IPS-NIHi11 (cell line): ENCODE data around the gene CDKN1C.

ENCODE experiments used
- DNase-seq: peaks from one replicate; pipeline ENCODE4 v3.0.0; 2012; ENCODE audit warnings: mixed read lengths, low spot score

Gene CDKN1C

DNA sequence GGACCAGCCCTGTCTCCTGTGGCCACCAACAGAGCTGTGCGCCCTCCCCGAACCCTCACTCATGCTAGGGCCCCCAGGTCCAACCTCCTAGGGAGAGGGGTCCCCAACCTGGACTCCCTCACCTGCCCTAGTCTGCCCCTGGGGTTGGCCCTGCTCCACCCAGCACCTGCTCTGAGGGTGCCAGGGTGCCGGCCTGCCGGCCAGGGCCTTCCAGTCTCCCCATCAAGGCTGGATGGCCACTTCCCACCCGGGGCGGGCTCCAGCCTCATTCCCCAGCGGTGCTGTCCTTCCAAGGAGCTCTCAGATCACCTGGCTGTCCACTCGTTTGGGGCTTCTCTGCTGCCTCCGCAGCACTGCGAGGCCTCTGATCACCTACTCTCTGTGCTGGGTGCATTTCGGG is 39.1 kb downstream of the CDKN1C start:
- no peak for DNase-seq

DNA sequence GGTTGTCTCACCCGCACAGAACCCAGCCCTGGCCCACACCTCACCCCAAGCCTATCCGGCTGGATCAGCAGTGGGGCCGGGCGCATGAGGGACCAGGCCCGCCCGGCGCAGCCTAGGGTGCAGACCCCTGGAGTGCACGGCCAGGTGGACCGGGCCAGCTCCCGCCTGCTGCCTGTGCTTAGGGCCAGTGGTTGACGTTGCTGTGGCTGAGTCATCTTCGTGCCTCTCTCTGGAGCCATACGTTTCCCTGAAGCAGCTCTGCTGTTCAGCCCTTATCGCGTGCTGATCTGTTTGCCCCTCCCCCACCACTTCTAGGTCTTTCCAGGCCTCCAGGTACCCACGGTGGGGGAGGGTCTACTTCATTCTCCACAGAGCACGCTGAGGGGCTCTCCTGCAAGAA is 39.5 kb downstream of the CDKN1C start:
- no peak for DNase-seq

DNA sequence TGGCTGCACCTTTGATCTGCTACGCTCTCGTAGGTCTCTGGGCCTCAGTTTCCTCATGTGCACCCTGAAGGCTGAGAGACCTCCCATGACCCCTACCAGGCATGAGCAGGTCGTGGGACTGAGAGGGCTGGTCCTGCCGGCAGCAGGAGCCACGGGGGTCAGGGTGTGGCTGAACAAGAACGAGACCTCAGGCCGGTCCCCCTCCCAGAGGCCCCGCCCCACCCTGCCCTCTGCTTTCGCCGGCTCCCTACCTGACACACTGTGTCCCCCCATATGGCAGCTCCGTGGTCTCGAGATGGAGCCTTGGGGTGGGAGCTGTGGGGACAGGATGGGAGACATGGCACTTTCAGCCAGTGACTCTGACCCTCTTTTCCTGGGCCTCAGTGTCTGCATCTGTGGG is 40.6 kb downstream of the CDKN1C start:
- no peak for DNase-seq

DNA sequence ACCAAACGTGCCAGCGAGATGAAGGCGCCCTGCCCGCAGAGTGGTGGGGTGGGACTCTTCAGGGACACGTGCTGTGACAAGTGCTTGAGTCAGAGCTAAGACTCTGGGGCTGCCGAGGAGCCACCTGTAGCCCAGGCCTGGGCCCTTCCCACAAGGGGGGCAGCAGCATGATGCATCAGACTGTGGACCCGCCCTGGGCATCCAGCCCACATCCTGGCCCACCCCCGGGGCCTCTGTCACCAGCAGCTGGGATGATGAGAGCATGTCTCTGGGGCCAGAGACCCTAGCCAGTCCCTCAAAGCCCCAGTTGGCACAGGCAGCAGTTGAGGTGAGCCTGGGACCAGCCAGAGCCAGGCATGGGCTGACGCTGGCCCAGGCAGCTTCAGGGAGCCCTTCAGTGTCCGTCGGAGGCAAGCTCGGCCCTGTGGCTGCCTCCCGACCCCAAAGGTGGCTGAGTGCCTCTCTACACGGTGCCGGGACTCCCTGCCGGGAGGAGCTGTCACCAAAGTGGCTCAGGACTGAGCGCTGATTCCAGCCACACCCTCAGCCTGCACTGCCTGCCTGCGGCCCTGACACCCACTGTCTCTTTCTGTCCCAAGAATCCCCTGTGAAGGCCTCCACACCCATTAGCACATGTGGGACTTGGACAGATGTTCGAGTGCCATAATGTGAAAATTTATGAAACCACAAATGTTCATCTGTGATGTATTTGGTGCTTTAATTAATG is 41.3 kb downstream of the CDKN1C start:
- no peak for DNase-seq

DNA sequence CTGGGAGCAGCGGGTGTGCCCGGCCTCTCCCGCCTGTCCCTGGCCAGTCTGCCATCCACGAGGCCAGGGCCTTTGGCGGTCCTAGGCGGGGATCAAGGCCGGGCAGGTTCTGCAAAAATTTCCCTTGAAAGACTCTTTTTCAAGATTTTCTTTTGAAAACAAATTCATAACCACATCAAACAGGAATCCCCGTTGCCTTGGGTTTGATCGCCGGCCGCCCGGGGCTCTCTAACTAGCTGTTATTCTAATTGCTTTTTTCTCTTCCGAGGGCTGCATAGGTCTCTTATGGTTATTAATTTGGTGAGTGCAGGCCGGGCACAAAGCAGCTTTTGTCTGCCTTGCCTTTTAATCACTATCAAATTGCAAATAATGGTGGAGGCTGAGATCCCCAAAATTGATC is 42.0 kb downstream of the CDKN1C start:
- DNase-seq: no peak

DNA sequence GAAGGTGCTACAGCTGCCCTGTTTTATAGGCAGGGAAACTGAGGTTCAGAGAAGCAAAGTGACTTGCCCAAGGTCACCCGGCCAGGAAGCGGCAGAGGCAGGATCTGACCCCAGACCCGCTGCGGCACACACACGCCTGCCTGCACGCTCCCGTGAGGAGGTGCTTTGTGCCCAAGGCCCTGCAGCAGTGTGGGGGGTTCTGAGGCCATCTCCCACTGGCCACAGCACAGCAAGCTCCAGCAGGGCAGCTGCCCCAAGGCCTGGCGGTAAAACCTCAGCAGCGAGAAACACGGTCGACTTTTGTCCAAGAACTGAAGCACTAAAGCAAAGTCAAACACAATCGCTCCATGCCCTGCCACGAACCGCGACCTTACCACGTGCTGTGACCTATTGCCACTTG is 42.7 kb downstream of the CDKN1C start:
- DNase-seq: no peak

DNA sequence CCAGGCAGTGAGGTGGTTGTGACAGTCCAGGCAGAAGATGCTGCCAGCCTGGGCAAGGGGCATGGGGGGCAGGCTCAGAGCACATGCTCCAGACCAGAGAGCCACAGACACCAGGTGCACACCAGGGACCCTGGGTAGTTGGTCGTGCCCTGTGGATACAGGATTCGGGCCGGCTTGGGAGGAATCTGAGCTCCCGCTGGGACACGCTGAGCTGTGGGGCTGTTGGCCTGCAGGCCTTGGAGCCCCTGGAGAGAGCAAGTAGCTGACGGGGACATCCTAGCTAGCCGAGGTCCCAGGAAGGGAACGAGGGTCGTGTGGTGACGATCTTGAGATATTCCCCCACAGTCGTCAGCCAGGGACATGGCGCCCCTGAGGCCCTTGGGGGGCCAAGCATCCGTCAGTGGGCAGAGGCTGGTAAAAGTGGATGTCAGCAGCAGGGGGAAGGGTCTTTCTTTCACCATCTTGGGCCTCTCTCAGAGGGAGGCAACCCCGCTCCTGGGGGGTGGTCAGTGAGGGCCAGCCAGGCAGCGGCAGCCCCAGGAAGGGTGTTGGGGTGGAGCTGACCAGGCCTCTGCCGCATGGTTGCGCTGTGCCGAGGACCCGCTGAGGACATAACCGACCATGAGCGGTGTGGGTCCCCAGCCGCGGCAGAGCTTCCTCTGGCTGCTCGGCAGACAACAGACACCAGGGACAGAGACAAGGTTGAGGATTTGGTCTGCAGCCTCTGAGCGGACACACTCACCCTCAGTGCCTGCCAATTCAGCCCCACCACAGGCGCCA is 44.0 kb downstream of the CDKN1C start:
- DNase-seq: no peak

DNA sequence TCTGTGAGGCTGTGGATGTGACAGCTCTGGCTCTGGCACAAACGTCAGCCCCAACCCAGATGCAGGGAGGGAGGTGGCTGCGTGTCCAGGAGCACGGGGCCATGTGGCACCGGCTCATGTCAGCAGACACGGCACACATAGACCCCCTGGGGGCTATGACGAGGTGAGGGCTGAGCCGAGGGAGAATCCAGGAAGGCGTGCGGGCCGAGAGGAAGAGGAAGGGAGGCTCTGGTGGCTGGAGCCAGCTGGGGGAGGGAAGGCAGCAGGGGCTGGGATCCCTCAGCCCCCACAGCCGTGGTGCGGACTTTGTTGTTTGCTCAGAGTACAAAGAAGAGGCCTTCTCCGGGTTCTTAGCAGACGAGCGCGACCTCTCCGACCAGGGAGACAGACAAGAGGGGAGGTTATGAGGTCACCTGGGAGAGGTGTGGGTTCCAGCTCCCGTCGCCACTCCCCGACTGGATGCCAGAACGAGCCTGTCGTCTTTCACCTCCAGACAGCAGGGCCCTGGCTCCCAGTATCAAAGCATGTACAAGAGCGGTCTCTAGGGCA is 46.1 kb downstream of the CDKN1C start:
- DNase-seq: no peak

DNA sequence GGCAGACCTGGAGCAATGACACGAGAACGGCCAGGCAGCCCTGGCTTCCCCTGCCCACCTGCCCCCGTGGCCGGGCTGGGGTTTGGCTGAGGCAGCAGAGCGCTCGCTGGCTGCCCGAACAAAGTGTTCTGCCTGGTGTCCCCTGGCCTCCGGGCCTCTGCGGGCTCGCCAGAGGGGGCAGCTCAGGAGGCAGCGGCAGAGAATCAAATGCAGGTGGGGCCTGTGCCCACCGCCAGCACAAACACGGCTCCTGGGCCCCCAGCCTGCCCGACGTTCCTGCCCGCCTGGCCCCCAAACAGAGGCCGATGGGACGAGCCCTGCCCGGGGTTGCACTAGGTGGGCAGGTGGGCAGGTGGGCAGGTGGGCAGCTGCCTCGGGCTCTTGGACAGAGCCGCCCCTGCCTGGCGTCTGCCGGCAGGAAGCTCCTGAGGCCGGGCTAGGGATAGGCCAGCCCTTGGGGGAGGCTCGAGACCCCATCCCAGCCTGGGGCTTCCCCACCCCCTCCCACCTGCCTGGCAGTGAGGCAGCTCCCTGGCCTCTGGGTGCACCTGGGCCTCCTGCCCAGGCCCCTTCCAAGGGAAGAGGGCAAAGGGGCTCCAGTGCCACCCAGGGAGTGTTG is 46.8 kb downstream of the CDKN1C start:
- DNase-seq: no peak

DNA sequence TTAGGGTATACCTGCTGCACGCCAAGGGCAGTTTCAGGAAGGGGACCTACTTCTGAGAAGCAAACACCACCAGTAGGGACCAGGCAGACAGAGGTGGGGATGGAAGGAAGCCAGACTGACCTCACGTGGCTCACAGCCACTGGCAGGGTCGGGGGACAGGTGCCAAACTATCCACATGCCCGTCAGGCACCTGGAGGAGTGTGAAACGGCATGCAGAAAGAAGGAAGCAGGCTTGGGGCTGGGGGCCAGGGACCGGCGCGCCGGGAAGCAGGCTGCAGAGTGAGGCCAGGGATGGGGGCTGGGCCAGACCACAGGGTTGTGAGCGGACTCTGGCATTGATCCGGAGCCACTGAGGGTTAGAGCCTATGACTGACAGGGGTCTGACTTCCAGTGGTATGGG is 47.5 kb downstream of the CDKN1C start:
- DNase-seq: no peak

DNA sequence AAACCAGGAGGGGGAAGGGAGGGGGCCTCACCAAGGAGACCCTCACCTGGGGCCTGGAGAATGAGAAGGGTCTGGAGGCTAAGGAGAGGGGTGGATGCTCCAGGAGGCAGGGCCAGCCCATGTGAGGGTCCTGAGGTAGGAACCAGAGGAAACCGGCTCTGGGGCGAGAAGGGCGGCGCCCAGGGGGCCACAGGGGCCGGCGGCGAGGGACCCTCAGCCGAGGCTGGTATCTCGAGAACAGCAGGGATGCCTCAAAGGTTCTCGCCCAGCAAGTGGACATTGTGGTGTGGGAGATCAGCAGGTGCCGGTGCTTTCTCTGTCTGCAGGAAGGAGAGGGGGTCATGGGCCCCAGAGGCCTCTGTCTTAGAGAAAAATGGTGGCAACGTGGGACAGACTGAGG is 47.9 kb downstream of the CDKN1C start:
- DNase-seq: no peak

DNA sequence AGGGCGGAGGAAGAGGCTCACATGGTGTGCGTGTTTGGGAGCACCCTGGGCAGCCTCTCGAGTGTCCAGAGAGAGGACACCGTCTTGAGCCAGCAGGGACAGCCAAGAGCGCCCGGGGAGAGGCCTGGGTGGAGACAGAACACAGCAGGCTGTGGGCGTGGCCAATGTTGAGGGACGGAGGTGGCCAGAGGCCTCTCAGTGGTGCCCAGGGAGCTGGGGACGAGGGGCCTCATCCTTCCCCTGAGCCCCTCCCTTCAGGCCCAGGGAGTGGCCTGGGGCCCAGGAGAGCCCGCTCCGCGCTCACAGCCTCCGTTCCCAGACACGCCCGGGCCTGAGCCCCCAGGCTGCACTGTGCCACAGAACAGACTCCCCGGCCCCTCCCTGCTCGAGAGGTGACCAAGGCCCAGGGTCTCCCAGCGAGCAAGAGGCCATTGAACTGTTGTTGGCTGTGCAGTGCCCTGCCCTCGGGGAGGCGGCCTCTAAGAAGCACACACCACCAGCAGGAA is 48.4 kb downstream of the CDKN1C start:
- peak; percentile 86 for DNase-seq

DNA sequence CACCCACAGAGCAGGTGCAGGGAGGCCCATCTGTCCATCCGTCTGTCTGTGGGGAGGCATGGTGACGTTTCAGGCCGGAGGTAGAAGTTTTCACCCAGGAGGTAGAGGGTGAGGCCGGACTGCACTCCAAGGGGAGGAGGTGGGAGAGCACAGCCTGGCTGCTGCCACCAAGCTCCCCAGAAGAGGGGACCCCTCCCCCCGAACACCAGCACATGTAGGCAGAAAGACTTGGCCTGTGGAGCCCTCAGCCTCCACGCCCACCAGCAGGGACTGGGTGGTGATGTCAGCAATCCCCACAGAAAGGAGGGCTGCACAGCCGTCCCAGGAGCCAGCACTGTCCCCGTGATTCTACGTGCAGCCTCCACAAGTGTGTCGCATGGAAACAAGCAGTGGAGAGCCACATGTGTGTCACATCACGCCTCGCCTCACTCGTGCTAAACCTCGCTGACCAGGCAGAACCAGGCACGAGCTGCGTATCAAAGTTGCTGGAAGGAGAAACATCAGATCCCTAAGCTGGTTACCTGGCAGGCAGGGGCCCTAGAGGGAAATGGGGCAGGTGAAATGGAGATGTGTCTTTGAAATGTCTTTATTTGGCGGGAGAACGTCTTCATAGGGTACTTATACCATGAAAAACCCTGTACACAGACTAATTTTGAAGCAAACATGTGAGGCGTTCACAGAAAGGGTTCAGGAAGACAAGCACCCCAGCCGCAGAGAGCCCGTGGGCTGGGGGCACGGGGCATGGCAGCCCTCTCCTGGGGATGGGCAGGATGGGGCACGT is 49.1 kb downstream of the CDKN1C start:
- no peak for DNase-seq

DNA sequence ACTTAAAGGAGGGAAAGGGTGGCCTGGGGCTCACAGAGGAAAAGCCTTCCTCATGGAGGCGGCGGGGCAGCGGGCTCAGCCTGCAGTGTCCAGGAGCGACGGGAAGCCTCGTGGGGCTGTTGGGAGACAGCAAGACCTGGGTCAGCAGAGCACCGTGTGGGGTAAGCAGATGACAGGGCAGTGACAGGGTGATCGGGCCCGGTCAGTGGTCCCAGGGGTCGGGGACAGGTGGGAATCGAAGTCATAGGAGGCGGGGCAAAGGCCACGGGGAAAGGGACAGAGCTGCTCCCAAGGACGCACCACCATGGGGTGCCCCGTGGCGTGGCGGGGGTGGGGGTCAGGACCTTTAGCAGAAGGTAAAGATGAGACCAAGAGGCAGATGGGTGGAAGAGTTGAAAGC is 49.8 kb downstream of the CDKN1C start:
- no peak for DNase-seq

DNA sequence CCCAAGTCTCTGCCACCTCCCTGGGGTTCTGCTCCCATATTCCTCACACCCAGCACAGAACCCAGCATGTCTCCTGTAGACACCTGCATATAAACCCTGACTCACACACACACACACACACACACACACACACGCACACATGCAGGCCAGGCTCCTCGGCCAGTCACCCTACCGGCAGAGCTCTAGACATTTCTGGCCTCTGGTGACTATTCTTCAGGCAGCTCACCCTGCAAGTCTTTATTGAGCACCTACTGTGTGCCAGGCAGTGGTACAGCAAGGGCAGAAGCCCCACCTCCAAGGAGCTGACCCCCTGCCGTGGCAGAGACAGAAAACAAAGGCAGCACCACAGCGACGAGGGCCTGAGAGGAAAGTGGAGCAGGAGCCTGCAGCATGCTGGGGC is 50.3 kb downstream of the CDKN1C start:
- DNase-seq: no peak

DNA sequence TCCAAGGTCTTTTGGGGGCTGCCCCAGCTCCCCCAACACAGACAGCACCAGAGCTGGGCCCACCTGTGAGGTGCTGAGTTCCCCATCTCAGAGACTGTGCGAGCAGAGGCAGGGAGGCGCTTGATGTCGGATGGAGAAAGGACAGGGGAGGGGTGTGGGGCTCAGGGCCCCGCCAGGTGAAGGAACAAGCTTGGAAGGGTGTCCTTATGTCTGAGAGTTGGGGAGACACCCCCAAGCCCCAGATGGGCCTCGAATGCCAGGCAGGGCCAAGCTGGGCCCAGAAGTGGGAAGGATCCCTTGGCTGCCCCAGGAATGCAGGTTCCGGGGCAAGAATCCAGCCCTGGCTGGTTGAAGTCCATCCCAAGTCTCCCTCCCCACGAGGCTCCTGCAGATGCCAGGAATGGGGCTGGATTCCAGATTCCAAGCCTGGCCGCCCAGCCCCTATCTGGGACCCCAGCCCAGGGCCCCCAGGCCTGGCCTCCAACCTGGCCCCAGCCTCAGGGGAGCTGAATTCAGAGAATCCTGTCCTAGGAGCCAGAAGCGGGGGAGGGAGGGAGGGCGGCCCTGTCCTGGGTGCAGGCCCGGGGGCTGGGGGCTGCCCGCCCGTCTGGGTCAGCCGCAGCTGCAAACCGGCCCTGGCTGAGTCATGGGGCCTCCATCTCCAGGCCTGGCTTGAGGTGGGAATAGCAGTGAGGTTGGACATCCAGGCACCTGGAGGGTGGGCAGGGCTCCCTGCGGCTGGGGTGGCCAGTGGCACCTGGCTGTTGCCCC is 50.9 kb downstream of the CDKN1C start:
- no peak for DNase-seq

DNA sequence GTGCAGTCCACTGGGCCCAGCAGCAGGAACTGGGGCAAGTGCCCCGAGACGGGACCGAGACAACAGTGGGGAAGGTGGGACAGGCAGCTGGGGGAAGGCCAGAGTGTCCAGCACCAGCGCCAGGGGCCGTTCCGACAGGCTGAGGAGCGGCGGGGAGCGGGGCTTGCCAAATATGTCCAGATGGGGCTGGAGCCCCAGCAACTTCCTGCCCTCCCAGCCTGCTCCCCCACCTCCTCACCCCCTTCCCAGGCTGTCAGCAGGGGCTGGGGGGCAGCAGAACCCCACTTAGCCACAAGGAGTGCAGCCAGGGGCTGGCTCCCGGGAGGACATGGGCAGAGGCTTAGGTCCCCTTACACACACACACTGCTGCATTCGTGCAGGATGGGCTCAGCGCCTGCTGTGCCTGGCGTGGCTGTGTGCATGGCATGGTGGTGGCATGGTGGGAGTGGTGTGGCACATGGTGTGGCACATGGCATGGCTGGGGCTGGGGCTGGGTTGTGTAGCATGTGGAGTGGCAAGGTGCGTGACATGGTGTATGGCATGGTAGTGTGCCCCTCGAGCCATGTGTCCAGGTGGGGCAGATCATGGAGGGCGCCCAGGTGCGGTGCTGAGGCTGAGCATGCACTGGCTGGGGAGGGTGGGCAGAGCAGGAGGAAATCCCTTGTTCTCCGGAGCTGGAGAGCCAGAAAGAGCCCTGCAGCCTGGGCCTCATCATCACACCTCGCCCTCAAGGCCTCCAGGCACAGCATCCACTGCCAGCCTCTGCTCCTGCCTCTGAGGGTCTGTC is 51.7 kb downstream of the CDKN1C start:
- no peak for DNase-seq
